K562 (cell line): Measurements from ENCODE around the gene WDR18. TPM values are rescaled to one million over a fixed set of nuclear protein-coding genes. Genes with fewer than 3 reads are reported as not detected.

Experiments
- ATF4 ChIP-seq: fragments of 450-650 bp; formaldehyde crosslinking; IDR thresholded peaks from 2 replicates; pipeline ENCODE4 v1.4.0; 2022; ENCODE audit warnings: mild to moderate bottlenecking, moderate library complexity
- BHLHE40 ChIP-seq: IDR thresholded peaks from 2 replicates; pipeline ENCODE4 v1.6.1; 2011; ENCODE audit warnings: low read length, improper control_type of control experiment
- CBX5 ChIP-seq: IDR thresholded peaks from 2 replicates; pipeline ENCODE4 v1.6.1; 2014; ENCODE audit warnings: low read depth, borderline replicate concordance
- CTBP1 ChIP-seq: fragments of 450-650 bp; IDR thresholded peaks from 2 replicates; pipeline ENCODE4 v1.6.1; 2016; ENCODE audit warnings: borderline replicate concordance
- E2F6 ChIP-seq, 2 experiments: IDR thresholded peaks; 2 replicates each; pipeline ENCODE4 v1.6.1; 2011; ENCODE audit warnings: borderline replicate concordance in 1 of 2, control low read depth in 1 of 2, low read depth in 1 of 2, low read length in 1 of 2, mild to moderate bottlenecking in 1 of 2, mixed read lengths in 1 of 2, moderate library complexity in 1 of 2; ENCODE audit not compliant: insufficient read depth in 1 of 2, insufficient read length in 1 of 2, poor library complexity in 1 of 2, severe bottlenecking in 1 of 2; ENCODE audit errors: extremely low read depth in 1 of 2
- GABPA ChIP-seq: fragments of 200-800 bp; sonication (Bioruptor generic); conservative IDR thresholded peaks from 2 replicates; pipeline ENCODE4 v1.6.1; 2016; ENCODE audit warnings: low read depth, missing genetic modification characterization, missing compliant biosample characterization
- PHF21A ChIP-seq: fragments of 450-650 bp; IDR thresholded peaks from 2 replicates; pipeline ENCODE4 v1.6.1; 2017; ENCODE audit warnings: low read depth, borderline replicate concordance
- STAT5A ChIP-seq: IDR thresholded peaks from 2 replicates; pipeline ENCODE4 v1.6.1; 2012; ENCODE audit warnings: low read length, inconsistent platforms, borderline replicate concordance
- TAL1 ChIP-seq: fragments of 450-650 bp; IDR thresholded peaks from 2 replicates; pipeline ENCODE4 v1.6.1; 2016; ENCODE audit warnings: mild to moderate bottlenecking
- TOE1 ChIP-seq, 2 experiments: fragments of 450-650 bp in 1 of 2; sonication (generic) in 1 of 2; formaldehyde crosslinking in 1 of 2; IDR thresholded peaks; 2 replicates each; pipeline versions ENCODE4 v1.7.1 to v1.8.0; 2016 to 2022; ENCODE audit warnings: borderline replicate concordance in 2 of 2, mild to moderate bottlenecking in 2 of 2, antibody characterized with exemption in 1 of 2, inconsistent platforms in 1 of 2, low read depth in 1 of 2, missing genetic modification reagents in 1 of 2, moderate library complexity in 1 of 2
- TRIM24 ChIP-seq, 2 experiments: fragments of 450-650 bp; IDR thresholded peaks; 2 replicates each; pipeline ENCODE4 v1.6.1; 2016
- USF2 ChIP-seq: sonication (generic); formaldehyde crosslinking; IDR thresholded peaks from 2 replicates; pipeline ENCODE4 v1.5.0; 2020; ENCODE audit warnings: missing genetic modification reagents
- ZBTB2 ChIP-seq: fragments of 450-650 bp; IDR thresholded peaks from 2 replicates; pipeline ENCODE4 v1.6.1; 2016; ENCODE audit warnings: antibody characterized with exemption
- ZC3H4 ChIP-seq: sonication (generic); formaldehyde crosslinking; IDR thresholded peaks from 2 replicates; pipeline ENCODE4 v1.9.0; 2021; ENCODE audit warnings: missing genetic modification reagents, borderline replicate concordance
- ZC3H8 ChIP-seq: fragments of 450-650 bp; IDR thresholded peaks from 2 replicates; pipeline ENCODE4 v1.6.1; 2017
- ZNF277 ChIP-seq: fragments of 250-450 bp; sonication (Bioruptor Pico); IDR thresholded peaks from 2 replicates; pipeline ENCODE4 v1.8.0; 2022; ENCODE audit warnings: inconsistent platforms, mild to moderate bottlenecking, moderate library complexity, borderline replicate concordance
- polyA plus RNA-seq, 8 experiments: library from polyadenylated mRNA; depleted of rRNA in 4 of 8; stranded (reverse) in 5 of 8; unstranded in 3 of 8; fragments of >200 nt; fragmentation: Nextera tagmentation in 2 of 8; fragmentation: Illumina TruSeq in 1 of 8; extraction: Ambion mirVana in 2 of 8; extraction: Trizol in 1 of 8; gene quantifications; 2 replicates each; pipeline versions ENCODE4 v1.2.1 to v1.2.3, GENCODE V29; 2011 to 2014; ENCODE audit warnings: inconsistent platforms in 1 of 8, missing spikeins in 1 of 8
- total RNA-seq, 7 experiments: library from RNA; depleted of rRNA in 6 of 7; stranded (reverse); fragments of >200 nt in 6 of 7; fragmentation: Illumina TruSeq in 2 of 7; extraction: Trizol in 2 of 7; gene quantifications; 2 replicates each; pipeline versions ENCODE4 v1.2.1 to v1.2.3, GENCODE V29; 2011 to 2021; ENCODE audit warnings: low replicate concordance in 1 of 7

Gene WDR18
- total and polyA plus RNA-seq, 9 of the 15 experiments (the other 6 are each of a cell fraction or from before 2014, with no cell fraction given) = 0.65 to 181 (median 30.1) TPM

GRCh38 chr19:954672-955494 is 29.3 kb upstream of the WDR18 start (continued):
- peak; percentile 33; the same call in 1 of the 2 replicates for TF ChIP-seq STAT5A
- TF ChIP-seq ZC3H8 = no peak
- TF ChIP-seq TRIM24 (IDR thresholded peaks at IDR 0.05) = peak in 1 of 2 experiments; percentile 41; a peak in 1 of 4 replicates
- TF ChIP-seq TAL1 = peak; percentile 45; the same call in 1 of the 2 replicates
- TF ChIP-seq GABPA (tag) = peak; percentile 72
- TF ChIP-seq E2F6 (IDR thresholded peaks at IDR 0.05; ENCODE audit: borderline replicate concordance in 1 of 2, extremely low read depth in 1 of 2, insufficient read depth in 1 of 2, insufficient read length in 1 of 2, low read depth in 1 of 2, low read length in 1 of 2, poor library complexity in 1 of 2, severe bottlenecking in 1 of 2) = peak; percentile 44 to 75
- TF ChIP-seq CBX5 = no peak
- no peak; the same call in 1 of the 2 replicates for TF ChIP-seq ZC3H4 (CRISPR knock-in tag)
- TF ChIP-seq PHF21A = peak; percentile 98
- TF ChIP-seq TOE1 (IDR thresholded peaks at IDR 0.05; ENCODE audit: borderline replicate concordance) = no peak
- TF ChIP-seq TOE1 (CRISPR knock-in tag; IDR thresholded peaks at IDR 0.05; ENCODE audit: borderline replicate concordance, low read depth) = no peak
- no peak for TF ChIP-seq ATF4
- TF ChIP-seq USF2 = no peak
- TF ChIP-seq BHLHE40 = peak; percentile 61; the same call in 1 of the 2 replicates
- TF ChIP-seq ZNF277 (CRISPR knock-in tag) = no peak
- peak; percentile 4 for TF ChIP-seq ZBTB2
- TF ChIP-seq CTBP1 = peak; percentile 42
- TF ChIP-seq, all 486 proteins: peak for 111
